HG03571 (cell line): ENCODE results near the gene SUGP1.
A peak's percentile ranks its signal among the peaks of the same experiment; 100 is the strongest.
"Not testable (repeated sequence)": the region's sequence is repeated elsewhere in the genome, so short reads cannot be mapped to it uniquely, and the experiment has no call there.

Experiments
- ATAC-seq: cut with Tn5 transposase; IDR thresholded peaks from one replicate; pipeline ENCODE4 v1.9.1; 2021; ENCODE audit not compliant: unreplicated experiment

The SUGP1 gene

DNA sequence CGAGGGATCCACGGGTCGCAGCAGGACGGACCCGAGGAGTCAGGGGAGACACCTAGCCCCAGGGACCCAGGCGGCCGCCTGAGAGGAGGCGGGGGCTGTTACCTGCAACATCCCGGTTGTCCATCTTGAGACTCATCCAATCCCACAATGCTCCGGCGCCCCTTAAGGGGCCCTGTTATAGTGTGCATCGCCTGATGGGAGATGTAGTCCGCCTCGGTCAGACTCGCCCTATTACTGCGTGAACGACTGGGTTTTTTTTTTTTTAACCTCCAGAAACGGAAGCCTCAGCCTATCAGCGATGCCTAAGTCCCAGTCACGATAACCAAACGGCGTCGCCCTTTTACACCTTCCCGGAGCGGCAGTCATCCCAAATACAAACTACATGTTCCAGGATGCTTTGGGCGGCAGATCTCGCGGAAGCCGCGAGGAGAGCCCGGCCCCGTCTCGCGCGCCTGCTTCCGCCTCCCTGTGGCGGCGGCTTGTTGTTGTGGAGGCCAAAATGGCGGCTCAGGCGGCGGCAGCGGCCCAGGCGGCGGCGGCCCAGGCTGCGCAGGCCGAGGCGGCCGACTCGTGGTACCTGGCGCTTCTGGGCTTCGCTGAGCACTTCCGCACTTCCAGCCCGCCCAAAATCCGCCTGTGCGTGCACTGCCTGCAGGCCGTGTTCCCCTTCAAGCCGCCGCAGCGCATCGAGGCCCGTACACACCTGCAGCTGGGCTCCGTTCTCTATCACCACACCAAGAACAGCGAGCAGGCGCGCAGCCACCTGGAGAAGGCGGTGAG is at the start of gene SUGP1, which contains the start of gene MAU2:
TSS of gene SUGP1 (minus strand) at position 149 of the 780 bp plus-strand sequence. CDS start at position 136, 13 bp downstream.
TSS of gene MAU2 (plus strand) at position 469 of the 780 bp plus-strand sequence. CDS start at position 500, 31 bp downstream.
- ATAC-seq = peak; percentile 84

GRCh38 chr19:19368087-19368486 is 47.8 kb upstream of the SUGP1 start:
- no peak for ATAC-seq

GRCh38 chr19:19366434-19367396 is 46.4 kb upstream of the SUGP1 start:
- ATAC-seq = peak; percentile 63

DNA sequence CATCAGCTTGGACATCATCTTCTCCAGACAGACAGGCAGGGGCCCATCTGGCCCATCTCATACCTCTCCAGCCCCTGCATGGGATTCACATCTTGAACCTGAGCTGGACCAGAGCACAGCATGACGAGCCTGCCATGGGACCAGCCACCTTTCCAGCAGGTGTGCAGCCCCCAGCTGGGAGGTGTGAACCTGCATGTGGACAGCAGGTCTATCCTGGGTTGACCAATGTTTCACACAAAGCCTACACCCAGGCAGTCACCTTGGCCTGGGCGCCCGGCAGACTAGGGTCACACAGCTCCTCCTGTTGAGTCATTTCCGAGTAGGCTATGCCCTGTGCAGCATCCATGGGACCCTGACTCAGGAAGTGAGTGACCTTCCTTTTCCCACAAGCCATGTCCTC is 41.8 kb upstream of the SUGP1 start:
- no peak for ATAC-seq

GRCh38 chr19:19361075-19361594 is 40.8 kb upstream of the SUGP1 start:
- ATAC-seq = peak; percentile 46

GRCh38 chr19:19356901-19357566 is 36.7 kb upstream of the SUGP1 start:
- no peak for ATAC-seq

GRCh38 chr19:19356500-19356899 is 36.2 kb upstream of the SUGP1 start:
- ATAC-seq = no peak

DNA sequence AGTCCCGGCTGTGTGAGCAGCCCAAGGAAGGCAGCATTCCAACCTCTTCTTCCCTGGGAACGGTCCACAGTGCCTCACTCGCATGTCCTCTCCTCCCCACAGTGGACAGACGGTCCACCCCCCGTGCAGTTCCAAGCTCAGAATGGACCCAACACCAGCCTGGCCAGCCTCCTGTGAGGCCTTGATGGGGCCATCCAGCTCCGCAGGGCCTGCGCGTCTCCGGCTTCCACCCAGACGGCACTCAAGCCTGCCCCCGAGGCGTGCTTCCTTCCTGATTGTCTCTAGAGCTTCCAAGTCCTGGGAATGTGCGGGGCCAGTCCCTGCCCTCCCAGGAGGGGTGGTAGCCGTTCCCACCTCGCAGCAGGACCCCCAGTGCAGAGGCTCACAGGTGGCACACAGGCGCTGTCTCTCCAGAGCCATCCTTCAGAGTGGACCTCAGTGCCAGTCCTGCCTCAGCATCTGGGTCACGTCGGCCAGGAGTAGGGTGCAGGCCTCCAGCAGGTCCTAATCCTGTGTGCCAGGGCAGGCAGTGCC is 35.4 kb upstream of the SUGP1 start:
- ATAC-seq = no peak

- no peak for ATAC-seq
Observed at GRCh38 chr19:19354932-19355331, 34.6 kb upstream of the SUGP1 start.

GRCh38 chr19:19354007-19354406 is 33.7 kb upstream of the SUGP1 start:
- ATAC-seq = no peak

- no peak for ATAC-seq
Observed at GRCh38 chr19:19352823-19353222, 32.5 kb upstream of the SUGP1 start.

- ATAC-seq = not testable (repeated sequence)
Observed at GRCh38 chr19:19350756-19351155, 30.4 kb upstream of the SUGP1 start.

- no peak for ATAC-seq
Observed at GRCh38 chr19:19349365-19349764, 29.1 kb upstream of the SUGP1 start.

DNA sequence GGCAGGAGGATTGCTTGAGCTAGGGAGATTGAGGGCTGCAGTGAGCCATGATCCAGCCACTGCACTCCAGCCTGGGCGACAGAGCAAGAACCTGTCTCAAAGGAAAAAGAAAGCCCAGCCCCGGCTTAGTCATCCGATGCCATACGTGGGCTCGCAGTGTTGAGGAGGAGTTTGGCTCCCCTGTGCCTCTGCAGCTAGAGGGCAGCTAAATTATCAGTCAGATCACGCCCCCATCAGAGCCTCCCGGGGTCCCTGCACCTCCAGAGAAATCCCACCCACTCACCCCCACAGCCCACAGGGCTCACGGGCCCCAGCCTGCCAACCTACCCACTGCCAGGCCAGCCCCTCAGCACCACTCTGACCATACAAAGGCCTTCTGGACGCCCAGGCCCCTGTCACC is 28.0 kb upstream of the SUGP1 start:
- no peak for ATAC-seq

- no peak for ATAC-seq
Observed at GRCh38 chr19:19347401-19348110, 27.2 kb upstream of the SUGP1 start.

- ATAC-seq = no peak
Observed at GRCh38 chr19:19345970-19346369, 25.7 kb upstream of the SUGP1 start.

- no peak for ATAC-seq
Observed at GRCh38 chr19:19345232-19345631, 24.9 kb upstream of the SUGP1 start.

DNA sequence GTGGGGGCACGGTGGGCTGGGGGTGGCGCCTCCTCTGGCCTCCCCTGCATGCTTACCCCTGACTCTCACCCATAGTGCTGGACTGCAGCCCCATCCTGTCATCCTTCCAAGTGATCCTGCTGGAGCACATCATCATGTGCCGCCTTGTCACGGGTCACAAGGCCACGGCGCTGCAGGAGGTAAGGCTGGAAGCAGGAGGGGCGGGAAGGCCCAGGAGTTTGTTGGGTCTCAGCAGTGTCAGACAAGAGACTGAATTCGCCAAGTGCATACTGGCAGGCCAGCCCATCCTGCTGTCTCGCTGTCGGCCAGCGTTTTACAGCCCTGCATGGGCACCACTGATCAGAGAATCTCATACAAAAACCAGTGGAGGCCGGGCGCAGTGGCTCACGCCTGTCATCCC is 23.5 kb upstream of the SUGP1 start:
- ATAC-seq = no peak

DNA sequence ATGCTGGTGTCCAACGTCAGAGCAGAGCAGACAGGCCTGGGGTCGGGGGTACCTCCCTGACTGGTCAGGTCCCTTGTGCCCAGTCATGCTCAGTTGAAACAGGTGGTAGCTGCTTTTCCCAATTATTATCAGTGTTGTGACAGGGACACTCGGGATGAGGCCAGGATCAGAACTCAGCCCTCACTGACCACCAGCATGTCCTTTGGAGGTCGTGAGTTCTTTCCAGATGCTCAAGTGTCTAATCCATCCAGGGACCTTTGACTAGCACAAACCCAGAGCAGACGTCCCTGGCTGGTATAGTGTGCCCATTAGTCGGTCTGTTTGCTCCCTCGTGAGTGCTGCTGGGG is 22.7 kb upstream of the SUGP1 start:
- ATAC-seq = no peak
